DOHH2 (cell line): ENCODE measurements around the gene TRPC4AP.

Experiments used
- CTCF ChIP-seq: fragments of 200-600 bp; sonication (generic); IDR thresholded peaks from one replicate; pipeline ENCODE4 v1.5.1; 2014; ENCODE audit warnings: antibody characterized with exemption, mild to moderate bottlenecking, low read depth, low read length; ENCODE audit not compliant: poor library complexity, severe bottlenecking
- EZH2phosphoT487 ChIP-seq: fragments of 200-600 bp; sonication (generic); IDR thresholded peaks from 2 replicates; pipeline ENCODE4 v1.6.1; 2017; ENCODE audit warnings: borderline replicate concordance, mild to moderate bottlenecking, antibody characterized with exemption, low read length, moderate library complexity, mixed read lengths

DNA sequence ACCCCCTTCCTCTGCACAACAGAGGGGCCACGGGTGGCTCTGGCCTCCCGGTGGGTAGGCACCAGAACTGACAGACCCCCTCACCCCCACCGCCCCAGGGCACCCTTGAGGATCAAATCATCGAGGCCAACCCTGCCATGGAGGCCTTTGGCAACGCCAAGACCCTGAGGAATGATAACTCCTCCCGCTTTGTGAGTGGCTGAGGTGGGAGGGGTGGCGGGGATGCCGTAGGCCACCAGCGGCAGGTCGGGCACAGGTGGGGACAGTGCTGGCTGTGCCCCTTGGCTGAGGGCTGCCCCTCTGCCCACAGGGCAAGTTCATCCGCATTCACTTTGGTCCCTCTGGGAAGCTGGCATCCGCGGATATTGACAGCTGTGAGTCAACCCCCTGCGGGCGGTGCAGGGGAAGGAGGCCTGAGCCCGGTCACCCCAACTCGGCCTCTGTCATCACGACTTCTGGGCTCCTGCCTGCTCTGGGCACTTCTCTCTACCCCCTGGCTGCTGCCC lies 107.8 kb downstream of the TRPC4AP start:
- TF ChIP-seq CTCF (no peak), EZH2phosphoT487 (no peak)
